K562 (cell line): Measurements from ENCODE around the gene CLPSL2. TPM values are rescaled to one million over a fixed set of nuclear protein-coding genes. Genes with fewer than 3 reads are reported as not detected.
A peak's percentile ranks its signal among the peaks of the same experiment; 100 is the strongest.

Experiments
- CBX1 ChIP-seq: sonication (generic); IDR thresholded peaks from 2 replicates; pipeline ENCODE4 v1.6.1; 2016; ENCODE audit warnings: antibody characterized with exemption, low read depth, mild to moderate bottlenecking
- ERF ChIP-seq: fragments of 450-650 bp; formaldehyde crosslinking; IDR thresholded peaks from 2 replicates; pipeline ENCODE4 v1.4.0; 2020; ENCODE audit warnings: mild to moderate bottlenecking, mixed read lengths
- JUNB ChIP-seq: fragments of 450-650 bp; formaldehyde crosslinking; conservative IDR thresholded peaks from 2 replicates; pipeline ENCODE4 v1.4.0; 2020; ENCODE audit warnings: mild to moderate bottlenecking
- MEIS2 ChIP-seq: fragments of 450-650 bp; IDR thresholded peaks from 2 replicates; pipeline ENCODE4 v1.6.1; 2014; ENCODE audit warnings: mild to moderate bottlenecking; ENCODE audit not compliant: partially characterized antibody
- NBN ChIP-seq: fragments of 450-650 bp; IDR thresholded peaks from 2 replicates; pipeline ENCODE4 v1.6.1; 2016; ENCODE audit warnings: low read depth, mild to moderate bottlenecking
- PBX2 ChIP-seq, 2 experiments: IDR thresholded peaks in 1 of 2; conservative IDR thresholded peaks in 1 of 2; 2 replicates each; pipeline ENCODE4 v1.6.1; 2016; ENCODE audit warnings: low read depth in 2 of 2, mild to moderate bottlenecking in 1 of 2, missing compliant biosample characterization in 1 of 2, missing genetic modification characterization in 1 of 2, moderate library complexity in 1 of 2
- POLR2A ChIP-seq: fragments of 450-650 bp; conservative IDR thresholded peaks from 2 replicates; pipeline ENCODE4 v1.6.1; 2016
- YY1 ChIP-seq, 3 experiments: IDR thresholded peaks; 2 replicates each; pipeline ENCODE4 v1.6.1; 2011; ENCODE audit warnings: low read length in 2 of 3, mild to moderate bottlenecking in 2 of 3, moderate library complexity in 2 of 3, borderline replicate concordance in 1 of 3, control low read depth in 1 of 3, low read depth in 1 of 3; ENCODE audit not compliant: insufficient read depth in 3 of 3, insufficient replicate concordance in 2 of 3, control insufficient read depth in 1 of 3, insufficient read length in 1 of 3; ENCODE audit errors: extremely low read depth in 1 of 3
- ZC3H8 ChIP-seq: fragments of 450-650 bp; IDR thresholded peaks from 2 replicates; pipeline ENCODE4 v1.6.1; 2017
- ZFP36 ChIP-seq: fragments of 150-350 bp; IDR thresholded peaks from 2 replicates; pipeline ENCODE4 v1.6.1; 2018; ENCODE audit warnings: low read length, low read depth; ENCODE audit not compliant: partially characterized antibody
- polyA plus RNA-seq, 8 experiments: library from polyadenylated mRNA; depleted of rRNA in 4 of 8; stranded (reverse) in 5 of 8; unstranded in 3 of 8; fragments of >200 nt; fragmentation: Nextera tagmentation in 2 of 8; fragmentation: Illumina TruSeq in 1 of 8; extraction: Ambion mirVana in 2 of 8; extraction: Trizol in 1 of 8; gene quantifications; 2 replicates each; pipeline versions ENCODE4 v1.2.1 to v1.2.3, GENCODE V29; 2011 to 2014; ENCODE audit warnings: inconsistent platforms in 1 of 8, missing spikeins in 1 of 8
- total RNA-seq, 7 experiments: library from RNA; depleted of rRNA in 6 of 7; stranded (reverse); fragments of >200 nt in 6 of 7; fragmentation: Illumina TruSeq in 2 of 7; extraction: Trizol in 2 of 7; gene quantifications; 2 replicates each; pipeline versions ENCODE4 v1.2.1 to v1.2.3, GENCODE V29; 2011 to 2021; ENCODE audit warnings: low replicate concordance in 1 of 7
- TF ChIP-seq, protein P1 (sequence below), 2 experiments: fragments of 450-650 bp in 1 of 2; sonication (generic) in 1 of 2; formaldehyde crosslinking in 1 of 2; IDR thresholded peaks; 2 replicates each; pipeline versions ENCODE4 v1.7.1 to v1.9.0; 2016 to 2022; ENCODE audit warnings: inconsistent platforms in 1 of 2, mild to moderate bottlenecking in 1 of 2, missing genetic modification reagents in 1 of 2
- TF ChIP-seq, protein P2 (sequence below): sonication (generic); formaldehyde crosslinking; IDR thresholded peaks from 2 replicates; pipeline ENCODE4 v1.9.0; 2022; ENCODE audit warnings: mild to moderate bottlenecking, missing genetic modification reagents

CLPSL2 gene
- total and polyA plus RNA-seq, 9 of the 15 experiments (the other 6 are each of a cell fraction or from before 2014, with no cell fraction given): not detected

- TF ChIP-seq PBX2 (CRISPR knock-in tag; IDR thresholded peaks at IDR 0.05; ENCODE audit: low read depth) (no peak), PBX2 (tag; conservative IDR thresholded peaks at IDR 0.05; ENCODE audit: low read depth) (no peak), ZC3H8 (no peak), NBN (peak; percentile 61; the same call in 1 of the 2 replicates), CBX1 (peak; percentile 32; the same call in 1 of the 2 replicates), ZFP36 (peak; percentile 2), JUNB (no peak), ERF (CRISPR knock-in tag) (0 out of 2 replicates have a peak, but pooled peaks have one; percentile 18), POLR2A (peak; percentile 89), MEIS2 (no peak), YY1 (IDR thresholded peaks at IDR 0.05; ENCODE audit: borderline replicate concordance in 1 of 3, control insufficient read depth in 1 of 3, extremely low read depth in 1 of 3, insufficient read depth in 3 of 3, insufficient read length in 1 of 3, insufficient replicate concordance in 2 of 3, low read depth in 1 of 3, low read length in 2 of 3) (peak in 2 of 3 experiments; percentile 64 to 72)
- TF ChIP-seq, protein P1, sequence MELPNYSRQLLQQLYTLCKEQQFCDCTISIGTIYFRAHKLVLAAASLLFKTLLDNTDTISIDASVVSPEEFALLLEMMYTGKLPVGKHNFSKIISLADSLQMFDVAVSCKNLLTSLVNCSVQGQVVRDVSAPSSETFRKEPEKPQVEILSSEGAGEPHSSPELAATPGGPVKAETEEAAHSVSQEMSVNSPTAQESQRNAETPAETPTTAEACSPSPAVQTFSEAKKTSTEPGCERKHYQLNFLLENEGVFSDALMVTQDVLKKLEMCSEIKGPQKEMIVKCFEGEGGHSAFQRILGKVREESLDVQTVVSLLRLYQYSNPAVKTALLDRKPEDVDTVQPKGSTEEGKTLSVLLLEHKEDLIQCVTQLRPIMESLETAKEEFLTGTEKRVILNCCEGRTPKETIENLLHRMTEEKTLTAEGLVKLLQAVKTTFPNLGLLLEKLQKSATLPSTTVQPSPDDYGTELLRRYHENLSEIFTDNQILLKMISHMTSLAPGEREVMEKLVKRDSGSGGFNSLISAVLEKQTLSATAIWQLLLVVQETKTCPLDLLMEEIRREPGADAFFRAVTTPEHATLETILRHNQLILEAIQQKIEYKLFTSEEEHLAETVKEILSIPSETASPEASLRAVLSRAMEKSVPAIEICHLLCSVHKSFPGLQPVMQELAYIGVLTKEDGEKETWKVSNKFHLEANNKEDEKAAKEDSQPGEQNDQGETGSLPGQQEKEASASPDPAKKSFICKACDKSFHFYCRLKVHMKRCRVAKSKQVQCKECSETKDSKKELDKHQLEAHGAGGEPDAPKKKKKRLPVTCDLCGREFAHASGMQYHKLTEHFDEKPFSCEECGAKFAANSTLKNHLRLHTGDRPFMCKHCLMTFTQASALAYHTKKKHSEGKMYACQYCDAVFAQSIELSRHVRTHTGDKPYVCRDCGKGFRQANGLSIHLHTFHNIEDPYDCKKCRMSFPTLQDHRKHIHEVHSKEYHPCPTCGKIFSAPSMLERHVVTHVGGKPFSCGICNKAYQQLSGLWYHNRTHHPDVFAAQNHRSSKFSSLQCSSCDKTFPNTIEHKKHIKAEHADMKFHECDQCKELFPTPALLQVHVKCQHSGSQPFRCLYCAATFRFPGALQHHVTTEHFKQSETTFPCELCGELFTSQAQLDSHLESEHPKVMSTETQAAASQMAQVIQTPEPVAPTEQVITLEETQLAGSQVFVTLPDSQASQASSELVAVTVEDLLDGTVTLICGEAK (IDR thresholded peaks at IDR 0.05): peak; percentile 78
- TF ChIP-seq, protein P1 (CRISPR knock-in tag; IDR thresholded peaks at IDR 0.05): no peak
- TF ChIP-seq, protein P2, sequence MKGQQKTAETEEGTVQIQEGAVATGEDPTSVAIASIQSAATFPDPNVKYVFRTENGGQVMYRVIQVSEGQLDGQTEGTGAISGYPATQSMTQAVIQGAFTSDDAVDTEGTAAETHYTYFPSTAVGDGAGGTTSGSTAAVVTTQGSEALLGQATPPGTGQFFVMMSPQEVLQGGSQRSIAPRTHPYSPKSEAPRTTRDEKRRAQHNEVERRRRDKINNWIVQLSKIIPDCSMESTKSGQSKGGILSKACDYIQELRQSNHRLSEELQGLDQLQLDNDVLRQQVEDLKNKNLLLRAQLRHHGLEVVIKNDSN: no peak
Observed at GRCh38 chr6:35731736-35732532, 44.5 kb upstream of the CLPSL2 start (continued).
